Type B pancreatic cell (in vitro differentiated cells): ENCODE data around the gene CABCOCO1. TPM values are rescaled to one million over a fixed set of nuclear protein-coding genes. Genes with fewer than 3 reads are reported as not detected.

Experiments
- DNase-seq: peaks from one replicate; pipeline ENCODE4 v3.0.0; 2021; ENCODE audit warnings: mixed read lengths; ENCODE audit not compliant: unreplicated experiment; ENCODE audit errors: extremely low spot score
- H3K27ac Mint-ChIP-seq: 2 replicates; pipeline ENCODE4 v1.8.0; 2021; ENCODE audit warnings: mild to moderate bottlenecking, mixed read lengths
- H3K27me3 Mint-ChIP-seq: 2 replicates; pipeline ENCODE4 v1.8.0; 2021; ENCODE audit warnings: mixed read lengths
- H3K36me3 Mint-ChIP-seq: 2 replicates; pipeline ENCODE4 v1.8.0; 2021; ENCODE audit warnings: mixed read lengths
- H3K4me1 Mint-ChIP-seq: one replicate; pipeline ENCODE4 v1.8.0; 2021; ENCODE audit warnings: mixed read lengths; ENCODE audit not compliant: unreplicated experiment
- H3K4me3 Mint-ChIP-seq: 2 replicates; pipeline ENCODE4 v1.8.0; 2021; ENCODE audit warnings: mild to moderate bottlenecking, mixed read lengths
- H3K9me3 Mint-ChIP-seq: 2 replicates; pipeline ENCODE4 v1.8.0; 2021; ENCODE audit warnings: mixed read lengths
- CTCF ChIP-seq: fragments of 200-600 bp; sonication (generic); conservative IDR thresholded peaks from 2 replicates; pipeline ENCODE4 v1.5.0; 2021; ENCODE audit warnings: antibody characterized with exemption, mild to moderate bottlenecking
- total RNA-seq: library from RNA; stranded (reverse); gene quantifications from 2 replicates; pipeline ENCODE4 v1.2.1, GENCODE V29; 2021; ENCODE audit warnings: low replicate concordance

Gene CABCOCO1
- total RNA-seq, 1 donor from 2014 or later: not detected

GRCh38 chr10:61776615-61777266, 114.0 kb downstream of the CABCOCO1 start:
- H3K36me3 Mint-ChIP-seq: no peaks in the 10 kb centered on the region
- no peaks in the 10 kb centered on the region for H3K4me1 Mint-ChIP-seq
- no peak overlapping the region for H3K4me3 Mint-ChIP-seq
- no peaks in the 10 kb centered on the region for H3K27me3 Mint-ChIP-seq
- no peak overlapping the region for H3K27ac Mint-ChIP-seq
- DNase-seq: no peak
- no peak for TF ChIP-seq CTCF
- H3K9me3 Mint-ChIP-seq: no peaks in the 10 kb centered on the region

- Mint-ChIP-seq H3K4me3 (no peak overlapping the region), H3K27ac (no peak overlapping the region), H3K27me3 (no peaks in the 10 kb centered on the region), H3K4me1 (no peaks in the 10 kb centered on the region), H3K9me3 (no peaks in the 10 kb centered on the region), H3K36me3 (no peaks in the 10 kb centered on the region)
- TF ChIP-seq CTCF: no peak
- no peak for DNase-seq
Measured at GRCh38 chr10:61778137-61778536, 115.4 kb downstream of the CABCOCO1 start.

- Mint-ChIP-seq H3K27ac (no peak overlapping the region), H3K36me3 (no peaks in the 10 kb centered on the region), H3K27me3 (no peaks in the 10 kb centered on the region), H3K4me3 (no peak overlapping the region), H3K9me3 (no peaks in the 10 kb centered on the region), H3K4me1 (no peaks in the 10 kb centered on the region)
- DNase-seq: no peak
- TF ChIP-seq CTCF: no peak
Measured at GRCh38 chr10:61779276-61779675, 116.5 kb downstream of the CABCOCO1 start.

- H3K4me3 Mint-ChIP-seq: no peak overlapping the region
- no peaks in the 10 kb centered on the region for H3K27me3 Mint-ChIP-seq
- no peaks in the 10 kb centered on the region for H3K9me3 Mint-ChIP-seq
- H3K27ac Mint-ChIP-seq: no peak overlapping the region
- H3K4me1 Mint-ChIP-seq: no peaks in the 10 kb centered on the region
- H3K36me3 Mint-ChIP-seq: no peaks in the 10 kb centered on the region
- TF ChIP-seq CTCF: no peak
- DNase-seq: no peak
Measured at GRCh38 chr10:61779950-61780659, 117.4 kb downstream of the CABCOCO1 start.

GRCh38 chr10:61780732-61781131, 118.0 kb downstream of the CABCOCO1 start:
- Mint-ChIP-seq H3K9me3 (peaks cover 3% of the 10 kb centered on the region), H3K4me1 (no peaks in the 10 kb centered on the region), H3K27ac (no peak overlapping the region), H3K36me3 (no peaks in the 10 kb centered on the region), H3K27me3 (no peaks in the 10 kb centered on the region), H3K4me3 (no peak overlapping the region)
- no peak for DNase-seq
- no peak for TF ChIP-seq CTCF
